H9 (cell line): ENCODE results near the gene SPATA31D4. TPM values are rescaled to one million over a fixed set of nuclear protein-coding genes. Genes with fewer than 3 reads are reported as not detected.

Experiments used
- DNase-seq: peaks from one replicate; pipeline ENCODE4 v3.0.0-alpha.2; 2017
- H2AFZ ChIP-seq: one replicate; pipeline ENCODE4 v1.6.1; 2013; ENCODE audit warnings: mild to moderate bottlenecking, low read length, control low read depth, moderate library complexity
- H2AK5ac ChIP-seq: 2 replicates; pipeline ENCODE4 v1.6.1; 2013; ENCODE audit warnings: low read length, control low read depth, mixed read lengths; ENCODE audit not compliant: insufficient read length
- H2BK120ac ChIP-seq: one replicate; pipeline ENCODE4 v1.6.1; 2013; ENCODE audit warnings: low read depth, mild to moderate bottlenecking, low read length, control low read depth, inconsistent platforms; ENCODE audit not compliant: poor library complexity, severe bottlenecking
- H2BK12ac ChIP-seq: 2 replicates; pipeline ENCODE4 v1.6.1; 2013; ENCODE audit warnings: low read length, control low read depth, mixed read lengths, low read depth; ENCODE audit not compliant: insufficient read length
- H2BK15ac ChIP-seq: 2 replicates; pipeline ENCODE4 v1.6.1; 2013; ENCODE audit warnings: low read depth, low read length, control low read depth
- H2BK20ac ChIP-seq: one replicate; pipeline ENCODE4 v1.6.1; 2013; ENCODE audit warnings: low read depth, mild to moderate bottlenecking, low read length, control low read depth, inconsistent platforms; ENCODE audit not compliant: poor library complexity, severe bottlenecking
- H2BK5ac ChIP-seq: 2 replicates; pipeline ENCODE4 v1.6.1; 2013; ENCODE audit warnings: low read length, control low read depth, mixed read lengths; ENCODE audit not compliant: insufficient read length
- H3K14ac ChIP-seq: 2 replicates; pipeline ENCODE4 v1.6.1; 2013; ENCODE audit warnings: low read length, control low read depth; ENCODE audit not compliant: insufficient read depth
- H3K18ac ChIP-seq: 2 replicates; pipeline ENCODE4 v1.6.1; 2013; ENCODE audit warnings: low read depth, mild to moderate bottlenecking, mixed read lengths, low read length, control low read depth; ENCODE audit not compliant: insufficient read length
- H3K23ac ChIP-seq: 2 replicates; pipeline ENCODE4 v1.6.1; 2013; ENCODE audit warnings: low read length, control low read depth, mixed read lengths, low read depth; ENCODE audit not compliant: insufficient read length
- H3K23me2 ChIP-seq: 2 replicates; pipeline ENCODE4 v1.6.1; 2013; ENCODE audit warnings: low read depth, mild to moderate bottlenecking, mixed read lengths, low read length, control low read depth; ENCODE audit not compliant: insufficient read length, poor library complexity, severe bottlenecking
- H3K27ac ChIP-seq: 2 replicates; pipeline ENCODE4 v1.5.1; 2013; ENCODE audit warnings: low read length, control low read depth, mixed read lengths, low read depth; ENCODE audit not compliant: insufficient read length
- H3K27me3 ChIP-seq: 2 replicates; pipeline ENCODE4 v1.6.1; 2013; ENCODE audit warnings: low read length, control low read depth, inconsistent platforms; ENCODE audit not compliant: insufficient read depth
- H3K4ac ChIP-seq: 2 replicates; pipeline ENCODE4 v1.6.1; 2013; ENCODE audit warnings: low read depth, mild to moderate bottlenecking, control low read depth, inconsistent platforms, low read length, moderate library complexity
- H3K4me1 ChIP-seq: 2 replicates; pipeline ENCODE4 v1.6.1; 2013; ENCODE audit warnings: low read length, control low read depth, inconsistent platforms; ENCODE audit not compliant: insufficient read depth
- H3K4me2 ChIP-seq: 2 replicates; pipeline ENCODE4 v1.6.1; 2013; ENCODE audit warnings: low read length, control low read depth, mixed read lengths; ENCODE audit not compliant: insufficient read length, insufficient read depth
- H3K56ac ChIP-seq: 2 replicates; pipeline ENCODE4 v1.6.1; 2013; ENCODE audit warnings: low read depth, mild to moderate bottlenecking, mixed read lengths, low read length, control low read depth; ENCODE audit not compliant: insufficient read length
- H3K79me1 ChIP-seq: 2 replicates; pipeline ENCODE4 v1.6.1; 2013; ENCODE audit warnings: low read depth, mild to moderate bottlenecking, moderate library complexity, low read length, control low read depth, inconsistent platforms; ENCODE audit not compliant: insufficient read depth, poor library complexity, severe bottlenecking
- H3K79me2 ChIP-seq: 2 replicates; pipeline ENCODE4 v1.6.1; 2013; ENCODE audit warnings: low read length, control low read depth, inconsistent platforms; ENCODE audit not compliant: insufficient read depth
- H3K9ac ChIP-seq: 2 replicates; pipeline ENCODE4 v1.6.1; 2013; ENCODE audit warnings: low read length, control low read depth, mixed read lengths; ENCODE audit not compliant: insufficient read length; ENCODE audit errors: extremely low read depth
- H3K9me3 ChIP-seq: one replicate; pipeline ENCODE4 v1.6.1; 2013; ENCODE audit warnings: low read depth, low read length, inconsistent platforms; ENCODE audit not compliant: control insufficient read depth
- H3T11ph ChIP-seq: one replicate; pipeline ENCODE4 v1.6.1; 2013; ENCODE audit warnings: mild to moderate bottlenecking, low read length, control low read depth, inconsistent platforms
- H4K20me1 ChIP-seq: one replicate; pipeline ENCODE4 v1.6.1; 2013; ENCODE audit not compliant: control insufficient read depth, insufficient read length, insufficient read depth
- H4K5ac ChIP-seq: 2 replicates; pipeline ENCODE4 v1.6.1; 2013; ENCODE audit warnings: low read depth, mild to moderate bottlenecking, mixed read lengths, low read length, control low read depth; ENCODE audit not compliant: insufficient read length
- H4K8ac ChIP-seq: replicated peaks from 2 replicates; pipeline ENCODE4 v1.6.1; 2013; ENCODE audit warnings: low read length, control low read depth, mixed read lengths, low read depth; ENCODE audit not compliant: insufficient read length
- H4K91ac ChIP-seq: 2 replicates; pipeline ENCODE4 v1.6.1; 2013; ENCODE audit warnings: low read depth, mild to moderate bottlenecking, moderate library complexity, mixed read lengths, low read length, control low read depth; ENCODE audit not compliant: insufficient read length
- H3K27ac Mint-ChIP-seq, 3 experiments: 2 replicates in 2 of 3; 3 replicates in 1 of 3; pipeline ENCODE4 v1.8.0; 2020 to 2021; ENCODE audit warnings: mixed read lengths in 3 of 3, mild to moderate bottlenecking in 1 of 3, moderate library complexity in 1 of 3
- H3K27me3 Mint-ChIP-seq: 2 replicates; pipeline ENCODE4 v1.8.0; 2021; ENCODE audit warnings: low read depth, mild to moderate bottlenecking, moderate library complexity, mixed read lengths
- H3K36me3 Mint-ChIP-seq, 3 experiments: 2 replicates in 2 of 3; 3 replicates in 1 of 3; pipeline ENCODE4 v1.8.0; 2020 to 2021; ENCODE audit warnings: low read depth in 3 of 3, mixed read lengths in 3 of 3; ENCODE audit not compliant: insufficient read depth in 1 of 3
- H3K4me1 Mint-ChIP-seq, 2 experiments: 2 replicates each; pipeline ENCODE4 v1.8.0; 2020; ENCODE audit warnings: mixed read lengths in 2 of 2
- H3K4me3 Mint-ChIP-seq, 2 experiments: 2 replicates in 1 of 2; 3 replicates in 1 of 2; pipeline ENCODE4 v1.8.0; 2020 to 2021; ENCODE audit warnings: mild to moderate bottlenecking in 2 of 2, mixed read lengths in 2 of 2, moderate library complexity in 1 of 2
- H3K9me3 Mint-ChIP-seq, 2 experiments: 2 replicates in 1 of 2; 3 replicates in 1 of 2; pipeline ENCODE4 v1.8.0; 2020; ENCODE audit warnings: mild to moderate bottlenecking in 2 of 2, mixed read lengths in 2 of 2, moderate library complexity in 1 of 2
- CTCF ChIP-seq: fragments of 200-600 bp; sonication (generic); conservative IDR thresholded peaks from 3 replicates; pipeline ENCODE4 v1.8.0; 2021; ENCODE audit warnings: antibody characterized with exemption, mild to moderate bottlenecking
- whole genome bisulfite sequencing: extraction: QIAGEN DNeasy Blood & Tissue Kit; methylation state at CpG from one replicate; pipeline ENCODE4 v1.1.7; 2013; ENCODE audit warnings: missing lambda C conversion rate, low lambda C conversion rate, mixed read lengths; ENCODE audit not compliant: insufficient read length; ENCODE audit errors: extremely low coverage; 5-methylcytosine and 5-hydroxymethylcytosine counted together
- total RNA-seq: library from RNA; stranded (reverse); gene quantifications from 2 replicates; pipeline ENCODE4 v1.2.1, GENCODE V29; 2021

The SPATA31D4 gene
- total RNA-seq, 1 experiment from 2014 or later = not detected

DNA sequence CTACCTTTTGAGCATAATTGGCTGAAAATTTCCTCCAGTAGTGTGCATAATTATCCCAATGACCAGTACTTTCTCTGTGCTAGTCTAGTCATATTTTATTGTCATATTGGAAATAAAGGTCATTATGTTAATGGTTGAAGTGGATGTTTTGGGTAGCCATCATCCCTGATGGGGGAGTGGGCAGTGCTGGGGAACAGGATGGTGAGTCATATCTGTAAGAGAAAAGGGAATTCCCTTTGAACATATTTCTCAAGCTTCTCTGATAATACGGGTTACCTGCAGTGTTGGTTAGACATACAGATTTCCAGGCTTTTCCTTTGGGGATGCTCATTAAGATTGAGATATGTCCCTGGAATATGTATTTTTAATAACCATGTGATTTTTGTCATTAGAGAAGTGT lies 33.3 kb upstream of the SPATA31D4 start:
- H2BK120ac ChIP-seq = no peak overlapping the region
- H3K27ac ChIP-seq = no peak overlapping the region
- H3K9ac ChIP-seq = no peak overlapping the region
- Mint-ChIP-seq H3K27ac (no peak overlapping the region), H3K4me1 (no peaks in the 10 kb centered on the region), H3K4me3 (no peak overlapping the region), H3K36me3 (no peaks in the 10 kb centered on the region; a peak in 1 of 7 replicates), H3K9me3 (peaks cover 2% of the 10 kb centered on the region in 2 experiments; a peak in 3 of 5 replicates), H3K27me3 (no peaks in the 10 kb centered on the region)
- no peaks in the 10 kb centered on the region for H3K27me3 ChIP-seq
- H3K4me1 ChIP-seq = no peaks in the 10 kb centered on the region
- no peak overlapping the region for H2BK15ac ChIP-seq
- H3K79me2 ChIP-seq = no peaks in the 10 kb centered on the region
- H4K5ac ChIP-seq = no peak overlapping the region
- no peak overlapping the region for H4K91ac ChIP-seq
- H3K23me2 ChIP-seq = no peaks in the 10 kb centered on the region
- DNase-seq = no peak
- no peak overlapping the region for H2AK5ac ChIP-seq
- no peak overlapping the region for H3K14ac ChIP-seq
- no peak overlapping the region for H2BK20ac ChIP-seq
- H4K8ac ChIP-seq = no peak overlapping the region
- no peaks in the 10 kb centered on the region for H3K9me3 ChIP-seq
- no peak overlapping the region for H3K4ac ChIP-seq
- H3K56ac ChIP-seq = no peak overlapping the region
- no peak overlapping the region for H2BK12ac ChIP-seq
- no peak overlapping the region for H2BK5ac ChIP-seq
- no peak overlapping the region for H2AFZ ChIP-seq
- H3K23ac ChIP-seq = no peak overlapping the region
- no peak overlapping the region for H3K4me2 ChIP-seq
- no peak overlapping the region for H3K18ac ChIP-seq
- no peaks in the 10 kb centered on the region for H4K20me1 ChIP-seq
- H3T11ph ChIP-seq = no peak overlapping the region
- no peak for TF ChIP-seq CTCF
- no CpG with 5 or more reads among the region's 1 CpG for WGBS
- H3K79me1 ChIP-seq = no peaks in the 10 kb centered on the region
